Activated CD8-positive, alpha-beta memory T cell treated with anti-CD3 and anti-CD28 coated beads, Interleukin-2, amount 50 U/mL, for 24 hours (primary cell): ENCODE measurements around the gene OSBPL5.

ENCODE experiments used
- DNase-seq: peaks from one replicate; pipeline ENCODE4 v3.0.0-alpha.2; 2020; ENCODE audit errors: extremely low read depth

OSBPL5 gene

GRCh38 chr11:3163241-3163981 lies 1.7 kb downstream of the OSBPL5 start:
- DNase-seq = no peak

GRCh38 chr11:3162410-3163240 lies 2.5 kb downstream of the OSBPL5 start:
- DNase-seq = no peak

GRCh38 chr11:3161720-3162409 lies 3.2 kb downstream of the OSBPL5 start:
- DNase-seq = no peak

GRCh38 chr11:3161309-3161708 lies 3.8 kb downstream of the OSBPL5 start:
- no peak for DNase-seq

GRCh38 chr11:3160252-3161031 lies 4.7 kb downstream of the OSBPL5 start:
- DNase-seq = no peak

GRCh38 chr11:3159296-3160190 lies 5.6 kb downstream of the OSBPL5 start:
- no peak for DNase-seq

GRCh38 chr11:3158821-3159220 lies 6.3 kb downstream of the OSBPL5 start:
- DNase-seq = no peak

- DNase-seq = no peak
Observed at GRCh38 chr11:3158131-3158591, 6.9 kb downstream of the OSBPL5 start.

- DNase-seq = no peak
Observed at GRCh38 chr11:3157381-3158130, 7.6 kb downstream of the OSBPL5 start.

GRCh38 chr11:3156661-3157311 lies 8.3 kb downstream of the OSBPL5 start:
- DNase-seq = no peak

- no peak for DNase-seq
Observed at GRCh38 chr11:3156282-3156660, 8.8 kb downstream of the OSBPL5 start.

- DNase-seq = no peak
Observed at GRCh38 chr11:3155691-3156258, 9.3 kb downstream of the OSBPL5 start.

GRCh38 chr11:3155216-3155615 lies 9.9 kb downstream of the OSBPL5 start:
- DNase-seq = no peak

- DNase-seq = no peak
Observed at GRCh38 chr11:3154001-3154599, 11.0 kb downstream of the OSBPL5 start.

GRCh38 chr11:3153291-3153861 lies 11.7 kb downstream of the OSBPL5 start:
- no peak for DNase-seq

GRCh38 chr11:3152471-3153110 lies 12.5 kb downstream of the OSBPL5 start:
- DNase-seq = no peak

GRCh38 chr11:3150726-3151125 lies 14.4 kb downstream of the OSBPL5 start:
- DNase-seq = no peak

GRCh38 chr11:3149852-3150188 lies 15.3 kb downstream of the OSBPL5 start:
- DNase-seq = no peak
